Measurements from ENCODE around the gene KIF2A. TPM values are rescaled to one million over a fixed set of nuclear protein-coding genes. Genes with fewer than 3 reads are reported as not detected.
A peak's percentile ranks its signal among the peaks of the same experiment; 100 is the strongest.

KIF2A gene
- total RNA-seq, 1 experiment from 2014 or later: 59.7 TPM

DNA sequence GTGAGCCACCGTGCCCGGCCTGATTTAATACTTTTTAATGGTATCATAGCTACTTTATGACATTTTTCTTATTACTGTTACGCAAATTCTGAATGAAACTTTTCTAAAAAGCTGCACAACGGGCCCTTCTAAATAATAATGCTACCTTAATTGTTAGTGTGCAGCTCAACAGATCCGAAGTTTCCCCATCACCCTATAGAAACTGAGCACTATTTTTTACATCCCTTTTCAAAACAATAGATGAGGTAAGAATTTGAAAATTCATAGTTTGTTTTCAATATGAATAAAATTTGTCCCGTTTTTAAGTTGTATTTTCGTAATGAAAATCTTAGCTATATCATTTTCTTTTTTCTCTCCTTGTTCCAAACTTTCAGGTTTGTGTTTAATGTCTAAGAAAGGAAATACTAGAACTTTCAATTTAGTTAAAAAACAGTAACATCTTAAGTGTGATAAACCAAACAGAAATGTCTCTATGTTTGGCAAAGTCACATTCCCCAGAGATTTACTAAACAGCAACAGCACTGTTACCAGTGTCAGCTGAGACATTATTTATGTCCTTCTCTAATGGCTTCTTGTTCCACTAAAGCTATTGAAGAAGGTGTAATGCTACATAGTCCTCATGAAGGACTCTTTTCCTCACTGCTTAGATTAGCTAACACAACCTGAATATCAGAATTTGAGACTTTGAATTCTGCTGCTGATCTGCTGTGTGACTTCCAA is 22.9 kb downstream of the KIF2A start:
- DNase-seq (ENCODE audit: low read depth): no peak

DNA sequence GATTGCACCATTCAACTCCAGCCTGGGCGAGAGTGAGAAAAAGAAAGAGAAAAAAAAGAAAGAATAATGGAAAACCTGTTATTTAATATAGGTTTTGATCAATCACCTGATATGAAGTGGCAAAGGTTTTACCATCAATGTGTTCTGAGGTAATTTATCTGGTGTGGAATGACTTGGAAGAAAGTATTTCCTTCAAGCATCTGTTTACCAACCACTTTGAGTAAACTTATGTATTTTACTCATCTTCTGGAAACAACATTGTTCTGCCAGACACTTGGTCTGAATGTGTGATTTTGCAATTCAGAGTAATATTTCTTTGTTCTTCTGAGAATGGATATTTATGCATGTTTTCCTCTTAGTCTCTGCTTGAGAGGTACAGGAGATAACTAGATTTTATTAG is 24.3 kb downstream of the KIF2A start:
- no peak for DNase-seq (ENCODE audit: low read depth)

DNA sequence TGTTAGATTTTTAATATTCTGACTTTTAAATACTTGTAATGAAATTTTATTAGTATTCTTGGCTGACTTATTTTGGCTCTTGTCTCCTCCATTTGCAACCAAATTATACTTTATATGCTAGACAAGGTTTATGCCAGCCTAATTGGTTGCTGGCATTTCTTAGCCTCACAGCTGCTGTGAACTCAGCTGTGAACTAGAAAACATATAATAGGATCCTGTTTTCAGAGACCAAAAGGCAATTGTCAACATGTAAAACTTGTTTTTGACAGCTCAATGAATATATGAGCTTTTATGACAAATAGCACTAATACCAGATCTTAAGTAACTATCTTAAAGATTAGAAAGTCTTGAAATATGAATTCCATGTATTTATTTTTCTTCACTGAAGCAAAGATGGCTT is 25.9 kb downstream of the KIF2A start:
- DNase-seq (ENCODE audit: low read depth): no peak

DNA sequence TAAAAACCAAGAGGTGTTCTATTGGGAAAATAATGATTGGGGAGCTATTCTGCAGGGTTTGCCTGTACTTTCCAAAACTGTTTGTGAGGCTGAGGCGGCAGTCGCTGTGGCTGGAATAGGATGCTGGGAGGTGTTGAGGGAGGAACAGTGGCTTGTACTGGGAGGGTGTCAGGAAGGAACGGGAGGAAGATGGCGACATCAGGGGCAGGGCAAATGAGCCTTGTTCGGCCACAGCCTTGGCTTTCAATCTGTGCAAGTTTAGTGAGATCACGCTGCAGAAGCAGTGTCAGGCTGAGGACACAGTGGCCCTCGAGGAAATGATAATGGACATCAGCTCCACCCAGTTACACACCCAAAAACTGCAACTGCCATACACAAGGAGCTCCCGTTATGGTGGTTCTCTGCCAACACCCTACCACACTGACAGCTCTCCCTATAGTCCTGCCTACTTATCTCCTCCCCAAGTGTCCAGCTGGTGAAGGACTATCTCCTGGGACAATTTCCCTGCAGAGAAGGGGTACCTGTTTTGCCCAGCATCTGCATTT is 27.3 kb downstream of the KIF2A start:
- DNase-seq (ENCODE audit: low read depth): no peak

DNA sequence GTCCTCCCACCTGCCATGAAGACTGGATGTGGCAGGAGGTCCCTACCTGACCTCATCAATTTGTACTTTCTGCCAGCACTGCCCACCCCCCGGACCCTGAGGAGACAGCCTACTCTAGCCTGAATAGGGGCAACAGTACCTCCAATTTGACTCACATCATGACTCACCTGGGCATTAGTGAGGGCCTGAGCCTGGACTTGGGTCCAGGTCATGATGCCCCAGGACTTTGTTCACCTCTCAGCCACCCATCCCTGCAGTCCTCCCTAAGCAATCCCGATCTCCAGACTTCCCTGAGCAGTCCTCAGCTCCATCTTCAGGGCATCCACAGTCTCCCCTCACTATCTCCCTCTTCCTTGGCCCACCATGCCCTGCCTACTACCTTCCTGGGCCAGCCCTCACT is 28.1 kb downstream of the KIF2A start:
- DNase-seq (ENCODE audit: low read depth): no peak

DNA sequence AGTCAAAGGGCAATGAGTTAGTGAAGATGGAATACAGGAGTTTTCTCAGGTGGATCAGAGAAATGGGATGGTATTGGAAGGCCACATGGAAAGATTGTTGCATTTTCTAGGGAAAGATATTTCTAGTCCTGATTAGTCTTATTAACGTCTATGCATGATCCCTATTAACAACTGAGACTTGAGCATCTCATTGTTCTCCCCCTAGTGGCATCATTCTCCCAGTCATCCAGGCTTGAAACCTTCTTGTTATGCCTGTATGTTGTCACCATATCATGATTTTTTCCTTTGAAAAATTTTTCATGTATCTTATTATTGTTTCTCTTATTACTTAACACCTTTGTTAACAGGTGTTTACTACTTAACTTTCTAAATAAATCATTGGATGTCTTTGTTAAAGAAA is 34.4 kb downstream of the KIF2A start:
- DNase-seq (ENCODE audit: low read depth): peak; percentile 26

DNA sequence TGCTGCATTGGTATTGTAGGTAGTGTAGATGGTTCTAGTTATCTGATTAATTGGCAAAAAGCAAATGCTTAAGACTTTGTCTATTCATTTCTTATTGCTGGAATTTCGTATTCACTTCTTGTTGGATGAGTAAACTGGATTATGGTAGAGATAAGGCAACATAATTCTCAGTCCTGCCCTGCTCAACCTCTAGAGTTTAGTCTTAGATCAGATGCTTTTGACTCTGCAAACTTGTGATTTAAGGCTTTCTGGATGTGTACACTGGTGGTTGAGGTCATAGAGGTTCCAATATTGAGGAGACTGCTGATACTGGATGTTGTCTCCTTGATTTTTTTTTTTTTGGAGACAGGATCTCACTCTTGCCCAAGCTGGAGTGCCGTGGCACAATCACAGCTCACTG is 35.0 kb downstream of the KIF2A start:
- no peak for DNase-seq (ENCODE audit: low read depth)

DNA sequence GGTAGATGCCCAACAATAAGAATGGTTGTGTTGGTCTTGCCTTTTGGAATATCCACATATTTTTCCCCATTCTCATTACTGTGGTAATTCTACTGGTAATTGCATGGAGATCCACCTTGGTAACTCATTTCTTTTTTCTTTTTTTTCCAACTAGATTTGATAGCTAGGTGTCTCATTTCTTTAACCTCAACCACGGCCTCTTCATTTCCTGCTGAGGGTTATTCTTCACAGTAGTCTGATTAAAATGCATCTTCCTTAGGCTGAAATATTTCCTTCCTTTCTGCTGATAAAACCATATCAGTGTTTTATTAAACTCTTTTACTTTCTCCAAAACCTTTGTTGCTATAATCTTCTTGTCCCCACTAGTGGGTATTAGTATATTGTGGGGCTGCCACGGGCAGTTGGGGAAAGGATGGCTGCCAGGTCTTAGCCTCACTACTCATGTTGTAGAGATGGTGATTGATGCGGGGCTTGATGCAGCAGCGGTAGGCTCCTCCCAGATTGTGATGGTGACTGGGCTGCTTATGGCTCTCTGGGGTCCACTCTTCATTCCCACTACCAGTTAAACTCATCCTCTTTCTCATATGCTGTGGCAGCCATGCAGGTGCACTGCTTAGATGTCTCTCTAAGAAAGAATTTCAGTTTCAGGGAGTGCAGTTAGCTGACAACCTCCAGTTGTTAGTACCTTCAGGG is 35.9 kb downstream of the KIF2A start:
- DNase-seq (ENCODE audit: low read depth): no peak

DNA sequence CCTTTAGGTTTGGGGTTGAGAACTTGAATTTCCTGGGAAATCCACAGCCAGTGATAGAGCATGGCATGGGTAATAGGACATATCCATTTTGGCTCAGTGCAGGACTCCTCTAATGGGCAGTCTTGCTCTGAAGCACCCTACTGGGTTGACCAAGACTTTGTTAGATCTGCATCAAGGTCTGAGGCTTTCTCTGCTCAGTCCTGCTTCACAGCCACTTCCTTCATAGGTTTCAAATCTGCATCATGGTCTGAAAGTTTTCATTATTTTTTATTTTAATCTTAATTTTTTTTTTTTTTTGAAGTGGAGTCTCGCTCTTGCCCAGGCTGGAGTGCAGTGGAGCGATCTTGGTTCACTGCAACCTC is 36.5 kb downstream of the KIF2A start:
- DNase-seq (ENCODE audit: low read depth): no peak

DNA sequence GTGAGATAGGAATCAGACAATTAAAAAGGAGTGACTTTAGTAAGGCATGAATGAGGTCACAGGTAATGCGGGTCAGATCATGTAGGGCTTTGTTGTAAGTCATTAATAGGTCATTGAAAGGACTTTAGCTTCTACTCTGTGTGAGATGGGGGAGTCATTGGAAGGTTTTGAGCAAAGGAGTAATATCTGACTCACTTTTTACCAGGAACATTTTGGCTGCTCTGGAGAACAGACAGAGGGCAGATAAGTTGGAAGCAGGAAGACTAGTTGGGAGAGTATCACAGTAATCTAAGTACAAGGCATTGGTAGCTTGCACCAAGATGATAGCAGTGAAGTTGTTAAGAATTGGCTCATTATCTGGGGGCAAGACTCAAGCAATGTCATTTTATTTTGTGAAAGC is 37.4 kb downstream of the KIF2A start:
- DNase-seq (ENCODE audit: low read depth): peak; percentile 10

DNA sequence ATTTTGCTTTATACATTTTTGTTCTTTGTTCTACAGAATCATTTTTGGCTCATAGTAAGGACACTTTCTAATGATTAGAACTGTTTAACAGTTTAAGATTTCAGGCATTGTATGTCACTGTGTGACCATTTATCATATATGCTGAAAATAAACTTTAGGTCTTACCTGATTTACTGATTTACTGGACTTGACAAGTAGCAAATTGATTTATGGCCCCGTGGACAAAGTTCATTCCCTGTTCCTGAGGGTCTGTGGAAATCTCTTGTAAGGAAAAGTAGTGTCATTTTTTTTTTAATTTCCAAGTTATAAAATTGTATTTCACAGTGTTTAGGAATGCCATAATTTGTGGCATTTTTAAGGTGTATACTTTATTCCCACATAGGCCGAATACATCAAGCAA is 40.7 kb downstream of the KIF2A start:
- DNase-seq (ENCODE audit: low read depth): no peak

DNA sequence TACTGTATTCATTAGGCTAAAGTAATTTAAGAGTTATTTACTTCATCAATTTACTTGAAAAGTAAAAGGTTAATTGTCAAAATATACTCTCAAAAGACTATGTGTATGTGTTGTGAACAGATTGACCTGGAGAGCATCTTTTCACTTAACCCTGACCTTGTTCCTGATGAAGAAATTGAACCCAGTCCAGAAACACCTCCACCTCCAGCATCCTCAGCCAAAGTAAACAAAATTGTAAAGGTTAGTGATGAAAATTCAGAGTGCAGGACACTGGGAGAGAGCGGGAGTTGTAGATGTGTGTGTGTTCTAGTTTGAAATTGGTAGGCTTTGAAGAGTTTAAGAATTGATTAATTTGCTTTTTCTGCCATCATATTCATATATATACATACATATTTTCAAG is 41.9 kb downstream of the KIF2A start:
- DNase-seq (ENCODE audit: low read depth): no peak

DNA sequence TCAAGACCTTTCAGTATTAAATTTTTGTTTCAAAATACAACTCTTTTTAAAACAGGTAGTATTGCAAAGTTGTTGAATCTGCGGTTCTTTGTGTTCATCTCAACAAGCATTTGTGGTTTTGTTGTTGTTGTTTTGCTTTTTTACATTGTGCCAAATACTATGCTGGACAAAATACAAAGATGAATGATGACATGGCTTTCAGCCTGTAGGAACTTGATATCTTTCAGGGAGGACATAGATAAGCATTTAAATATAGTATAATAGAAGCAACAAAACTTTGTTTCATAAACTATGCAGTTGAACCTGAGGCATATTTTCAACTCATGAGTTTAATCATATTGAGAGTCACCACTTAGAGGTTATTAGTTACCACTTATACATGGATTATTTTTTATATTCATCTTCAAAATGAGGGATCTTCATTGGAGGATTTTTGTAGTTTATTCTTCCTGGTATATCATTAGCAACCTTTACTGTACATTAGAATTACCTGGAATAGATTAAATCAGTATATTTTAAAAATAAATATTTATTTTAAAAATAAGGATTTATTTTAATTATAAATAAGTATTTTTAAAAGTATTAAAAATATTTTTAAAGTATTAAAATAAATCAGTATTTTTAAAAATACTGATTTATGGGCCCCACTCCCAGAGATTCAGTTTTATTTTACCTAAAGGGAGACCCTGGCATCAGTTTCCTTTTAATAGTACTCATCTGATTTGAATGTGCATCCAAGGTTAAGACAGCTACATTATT is 42.9 kb downstream of the KIF2A start:
- DNase-seq (ENCODE audit: low read depth): no peak

DNA sequence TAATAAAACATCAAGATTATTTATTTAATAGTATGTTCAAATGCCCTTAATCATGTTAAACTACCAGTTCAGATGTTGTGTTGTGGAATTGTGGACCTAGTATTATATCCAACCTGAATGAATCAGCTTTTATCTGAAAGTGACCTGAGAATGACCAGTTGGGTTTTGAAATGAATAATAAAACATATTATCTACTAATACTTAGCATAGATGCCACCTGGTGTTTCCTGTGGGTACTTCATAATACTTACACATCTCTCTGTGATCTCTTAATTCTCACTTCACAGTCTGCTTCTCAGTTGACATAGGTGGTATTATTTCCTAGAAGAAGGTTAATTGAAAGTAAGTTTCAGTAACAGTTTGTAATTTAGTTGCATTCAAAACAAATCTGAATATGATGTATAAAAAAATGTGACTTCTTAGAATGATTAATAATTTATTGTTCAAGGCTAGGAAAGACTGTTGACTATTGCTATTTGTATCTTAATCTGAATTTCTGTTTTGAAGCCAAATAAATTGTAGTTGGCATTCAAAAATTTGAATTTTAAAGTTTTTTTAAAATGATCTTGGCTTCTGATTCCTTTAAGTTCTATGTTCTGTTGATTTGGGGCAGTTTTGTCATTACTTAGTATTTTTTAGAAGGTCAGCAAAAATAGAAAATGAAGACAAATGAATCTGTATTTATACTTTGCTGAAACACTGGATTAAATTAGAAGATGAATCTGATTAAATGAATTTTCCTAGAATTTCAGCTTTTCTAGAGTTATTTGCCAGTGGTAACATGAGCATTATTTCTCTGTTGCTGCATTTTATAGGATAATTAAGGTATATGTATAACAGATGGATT is 48.2 kb downstream of the KIF2A start:
- DNase-seq (ENCODE audit: low read depth): peak; percentile 57

DNA sequence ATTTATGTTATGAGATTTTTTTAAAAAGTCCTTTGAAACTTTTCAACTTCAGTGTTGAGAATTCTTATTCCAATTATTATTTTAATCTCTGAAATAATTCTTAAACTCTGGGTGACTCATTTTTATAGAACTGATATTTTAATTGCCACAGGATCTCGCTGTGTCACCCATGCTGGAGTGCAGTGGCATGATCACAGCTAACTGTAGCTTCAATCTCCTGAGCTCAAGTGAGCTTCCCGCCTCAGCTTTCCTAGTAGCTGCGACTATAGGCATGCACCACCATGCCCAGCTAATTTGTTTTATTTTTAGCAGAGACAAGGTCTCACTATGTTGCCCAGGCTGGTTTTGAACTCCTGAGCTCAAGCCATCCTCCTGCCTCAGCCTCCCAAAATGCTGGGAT is 56.7 kb downstream of the KIF2A start:
- no peak for DNase-seq (ENCODE audit: low read depth)

DNA sequence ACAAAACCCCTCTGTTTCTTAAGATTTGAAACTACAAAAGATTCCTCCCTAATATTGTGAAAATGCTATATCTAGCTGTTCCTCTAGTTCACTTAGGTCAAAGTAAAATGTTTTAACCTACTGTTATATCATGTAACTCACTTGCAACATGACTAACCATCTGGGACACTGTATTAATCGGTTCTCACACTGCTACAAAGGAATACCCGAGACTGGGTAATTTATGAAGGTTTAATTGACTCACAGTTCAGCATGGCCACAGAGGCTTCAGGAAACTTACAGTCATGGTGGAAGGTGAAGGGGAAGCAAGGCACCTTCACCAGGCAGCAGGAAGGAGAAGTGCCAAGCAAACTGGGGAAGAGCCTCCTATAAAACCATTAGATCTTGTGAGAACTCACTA is 63.0 kb downstream of the KIF2A start:
- no peak for DNase-seq (ENCODE audit: low read depth)

DNA sequence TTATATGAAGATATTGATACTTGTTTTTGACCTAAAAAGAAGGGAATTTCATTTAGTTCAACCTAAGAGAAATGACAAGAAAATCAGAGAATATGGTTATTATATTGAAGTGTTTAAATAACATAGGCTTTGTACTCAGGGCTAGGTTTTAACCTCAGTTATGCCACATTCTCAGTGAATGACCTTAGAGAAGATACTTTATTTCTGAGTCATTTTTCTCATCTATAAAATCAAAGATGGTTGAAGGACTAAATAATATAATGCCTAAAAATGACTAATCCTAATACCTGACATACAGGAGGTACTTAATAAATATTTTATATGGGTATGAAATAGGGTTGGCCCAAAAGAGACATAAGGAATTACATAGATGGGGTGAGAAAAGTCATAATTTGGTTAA is 65.4 kb downstream of the KIF2A start:
- DNase-seq (ENCODE audit: low read depth): no peak

DNA sequence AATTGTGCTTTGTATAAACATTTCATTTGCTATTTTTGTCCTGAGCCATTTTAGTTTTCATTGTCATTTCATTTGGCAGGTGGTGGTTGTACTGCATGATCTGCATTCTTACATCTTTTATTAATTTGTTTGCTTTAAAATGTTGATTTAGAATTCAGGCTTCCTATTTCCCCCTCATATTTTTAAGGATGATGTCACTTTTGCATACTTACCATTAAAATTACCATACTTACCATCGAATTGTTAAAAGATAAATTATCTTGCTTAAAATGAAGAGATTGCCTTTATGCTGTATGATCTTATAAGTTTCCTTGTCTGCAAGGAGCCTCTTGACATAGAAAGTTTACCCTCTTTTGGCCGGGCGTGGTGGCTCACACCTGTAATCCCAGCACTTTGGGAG is 66.6 kb downstream of the KIF2A start:
- DNase-seq (ENCODE audit: low read depth): no peak

DNA sequence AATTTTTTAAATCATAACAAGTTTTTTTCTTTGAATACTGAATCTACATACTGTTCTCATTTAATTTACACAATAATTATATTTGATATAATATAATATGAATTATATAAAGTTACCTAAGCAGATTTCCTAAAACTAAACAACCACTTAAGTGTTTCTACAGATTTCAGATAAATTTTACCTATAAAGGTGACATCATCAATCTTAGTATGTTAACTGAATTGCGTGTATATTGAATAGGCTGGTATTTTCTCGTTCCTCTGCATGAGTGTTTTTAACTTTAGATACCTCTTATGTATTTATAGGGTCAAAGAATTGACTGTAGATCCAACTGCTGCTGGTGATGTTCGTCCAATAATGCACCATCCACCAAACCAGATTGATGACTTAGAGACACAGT is 67.4 kb downstream of the KIF2A start:
- no peak for DNase-seq (ENCODE audit: low read depth)

DNA sequence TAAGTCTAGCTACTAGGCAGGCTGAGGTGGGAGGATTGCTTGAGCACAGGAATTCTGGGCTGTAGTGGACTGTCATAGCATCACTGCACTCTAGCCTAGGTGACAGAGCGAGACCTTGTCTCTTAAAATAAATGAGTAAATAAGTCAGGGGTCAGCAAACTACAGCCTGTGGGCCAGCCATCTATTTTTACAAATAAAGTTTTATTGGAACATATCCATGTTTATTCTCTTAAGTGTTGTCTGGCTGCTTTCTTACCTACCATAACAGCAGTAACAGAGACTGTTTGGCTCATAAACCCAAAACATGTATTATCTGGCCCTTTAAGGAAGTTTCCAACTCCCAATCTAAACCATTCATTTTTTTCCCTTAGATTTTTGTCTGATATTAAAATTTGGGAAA is 68.1 kb downstream of the KIF2A start:
- DNase-seq (ENCODE audit: low read depth): no peak

DNA sequence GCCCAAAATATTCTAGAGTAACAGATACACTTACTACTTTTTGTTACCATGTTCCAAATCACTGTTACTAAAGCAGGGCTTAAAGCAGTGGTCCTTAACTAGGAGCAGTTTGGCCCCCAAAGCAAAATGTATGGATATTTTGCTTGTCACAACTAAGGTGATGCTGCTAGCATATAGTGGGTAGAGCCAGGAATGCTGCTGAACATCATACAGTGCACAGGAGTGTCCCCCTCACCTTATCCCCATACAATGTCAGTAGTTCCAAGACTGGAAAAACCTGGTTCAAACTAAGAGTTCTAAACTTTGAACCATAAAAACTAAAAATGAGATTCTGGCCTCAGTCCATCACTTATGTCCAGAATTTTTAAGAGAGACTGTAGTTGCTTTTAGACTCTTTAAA is 69.6 kb downstream of the KIF2A start:
- DNase-seq (ENCODE audit: low read depth): no peak

DNA sequence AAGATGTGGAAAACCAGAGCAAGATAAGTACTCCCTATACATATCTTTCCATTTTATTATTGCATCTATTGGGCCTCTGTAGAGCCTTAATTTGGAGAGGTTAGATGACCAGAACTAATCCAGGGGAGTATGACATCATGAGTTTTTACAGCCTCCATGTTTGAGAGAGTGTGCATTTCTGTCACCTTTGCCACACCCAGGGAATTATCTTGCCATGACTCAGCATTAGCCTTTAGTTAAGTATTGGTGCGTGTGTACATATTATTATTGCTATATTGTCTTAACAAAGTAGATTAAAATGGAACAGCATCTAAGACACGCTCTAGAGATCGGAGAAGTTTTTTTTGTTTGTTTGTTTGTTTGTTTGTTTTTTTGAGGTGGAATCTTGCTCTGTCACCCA is 70.1 kb downstream of the KIF2A start:
- peak; percentile 40 for DNase-seq (ENCODE audit: low read depth)
